ENCODE results near the gene SPON2.
A peak's percentile ranks its signal among the peaks of the same experiment; 100 is the strongest.
"Not testable (repeated sequence)": the region's sequence is repeated elsewhere in the genome, so short reads cannot be mapped to it uniquely, and the experiment has no call there.

Gene SPON2

GRCh38 chr4:1139860-1140259, 32.5 kb downstream of the SPON2 start:
- DNase-seq: no peak

GRCh38 chr4:1137850-1138249, 34.5 kb downstream of the SPON2 start:
- DNase-seq: no peak

GRCh38 chr4:1137063-1137776, 35.2 kb downstream of the SPON2 start:
- DNase-seq: no peak

- DNase-seq: no peak
Measured at GRCh38 chr4:1136048-1136447, 36.3 kb downstream of the SPON2 start.

- DNase-seq: no peak
Measured at GRCh38 chr4:1133033-1133432, 39.4 kb downstream of the SPON2 start.

GRCh38 chr4:1130316-1131186, 41.8 kb downstream of the SPON2 start:
- peak; percentile 51 for DNase-seq

- DNase-seq: peak; percentile 3
Measured at GRCh38 chr4:1126506-1126905, 45.9 kb downstream of the SPON2 start.

GRCh38 chr4:1125466-1125865, 46.9 kb downstream of the SPON2 start:
- DNase-seq: not testable (repeated sequence)

- no peak for DNase-seq
Measured at GRCh38 chr4:1124818-1125217, 47.6 kb downstream of the SPON2 start.

GRCh38 chr4:1122505-1122904, 49.9 kb downstream of the SPON2 start:
- no peak for DNase-seq

Measured in NCI-H226 (cell line).